Hair follicle dermal papilla cell (primary cell): Measurements from ENCODE around the gene AGRN. TPM values are rescaled to one million over a fixed set of nuclear protein-coding genes. Genes with fewer than 3 reads are reported as not detected.

Experiments used
- small RNA-seq: library from RNA; depleted of rRNA; stranded (forward); fragments of <200 nt; gene quantifications from one replicate; pipeline ENCODE3, GENCODE V24; 2012
- total RNA-seq: library from RNA; depleted of rRNA; stranded (reverse); fragments of >200 nt; gene quantifications from 2 replicates; pipeline ENCODE4 v1.2.3, GENCODE V29; 2012

Gene AGRN
- 35.6 and 51.6 TPM in 2 replicates for total RNA-seq

DNA sequence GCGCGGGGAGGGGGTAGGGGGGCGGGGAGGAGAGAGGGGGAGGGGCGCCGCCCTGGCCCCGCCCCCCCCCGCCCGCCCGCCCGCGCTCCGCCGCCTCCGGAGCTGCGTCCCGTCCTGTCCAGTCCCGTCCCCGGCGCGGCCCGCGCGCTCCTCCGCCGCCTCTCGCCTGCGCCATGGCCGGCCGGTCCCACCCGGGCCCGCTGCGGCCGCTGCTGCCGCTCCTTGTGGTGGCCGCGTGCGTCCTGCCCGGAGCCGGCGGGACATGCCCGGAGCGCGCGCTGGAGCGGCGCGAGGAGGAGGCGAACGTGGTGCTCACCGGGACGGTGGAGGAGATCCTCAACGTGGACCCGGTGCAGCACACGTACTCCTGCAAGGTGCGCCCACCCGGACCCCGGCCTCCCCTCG is at the start of gene AGRN:
AGRN (plus strand) TSS at position 121 of the 405 bp plus-strand sequence; CDS start at position 174, 53 bp downstream.

DNA sequence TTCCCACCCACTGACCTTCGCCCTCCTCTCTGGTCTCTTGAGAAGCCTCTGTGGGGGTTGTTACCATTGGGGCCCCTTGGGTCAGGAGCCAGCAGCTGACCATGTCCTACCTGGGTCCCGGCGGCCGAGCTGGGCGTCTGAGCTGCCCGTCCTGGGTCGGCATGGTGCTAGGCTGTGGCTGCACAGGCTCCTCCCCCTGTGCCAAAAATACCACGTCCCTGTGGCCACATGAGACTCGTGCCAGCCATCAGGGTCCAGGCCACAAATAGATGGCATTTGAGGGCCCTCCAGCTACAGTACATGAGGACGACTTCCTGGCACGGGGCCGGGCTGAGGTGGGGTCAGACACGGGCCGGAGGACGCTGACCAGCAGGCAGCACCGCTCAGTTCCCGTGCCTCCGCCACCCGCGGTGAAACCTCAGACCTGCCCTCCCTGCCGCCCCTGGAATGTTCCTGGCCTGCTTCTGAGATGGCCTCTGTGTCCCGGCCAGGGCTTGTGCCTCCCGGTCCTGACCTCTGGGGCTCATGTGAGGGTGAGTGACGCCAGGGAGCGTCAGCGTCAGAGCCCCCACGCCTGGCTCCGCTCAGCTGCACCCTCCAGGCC is 37.9 kb upstream of the AGRN start, which contains the start of gene PERM1:
PERM1 (minus strand) TSS at position 139 of the 604 bp plus-strand sequence. CDS start 1,064 bp downstream, outside the sequence.

DNA sequence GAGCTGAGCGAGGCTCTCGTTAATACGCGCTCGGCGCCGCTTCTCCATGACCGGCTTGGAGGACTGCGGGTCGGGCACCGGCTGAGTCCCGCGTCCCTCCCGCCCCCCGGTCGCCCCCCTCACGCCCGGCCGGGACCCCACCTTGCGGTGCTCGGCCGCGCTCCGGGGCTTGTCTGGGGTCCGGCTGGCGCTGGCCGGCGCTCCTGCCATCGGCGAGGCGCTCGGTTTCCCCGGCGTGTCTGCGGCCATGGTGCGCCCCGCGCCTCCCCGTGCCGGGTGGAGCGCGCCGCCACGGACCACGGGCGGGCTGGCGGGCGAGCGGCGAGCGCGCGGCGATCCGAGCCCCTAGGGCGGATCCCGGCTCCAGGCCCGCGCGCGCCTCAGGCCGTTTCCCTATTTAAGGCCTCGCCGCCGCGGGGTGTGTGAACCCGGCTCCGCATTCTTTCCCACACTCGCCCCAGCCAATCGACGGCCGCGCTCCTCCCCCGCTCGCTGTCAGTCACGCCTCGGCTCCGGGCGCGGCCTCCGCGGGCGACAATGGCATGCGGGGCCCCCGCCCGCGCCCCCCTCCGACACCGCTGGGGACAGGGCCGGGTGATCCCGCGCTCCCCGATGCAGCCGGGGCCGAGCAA is 20.1 kb upstream of the AGRN start, which contains the start of gene HES4:
HES4 (minus strand) TSS at position 373 of the 632 bp plus-strand sequence; CDS start at position 249, 124 bp downstream.

DNA sequence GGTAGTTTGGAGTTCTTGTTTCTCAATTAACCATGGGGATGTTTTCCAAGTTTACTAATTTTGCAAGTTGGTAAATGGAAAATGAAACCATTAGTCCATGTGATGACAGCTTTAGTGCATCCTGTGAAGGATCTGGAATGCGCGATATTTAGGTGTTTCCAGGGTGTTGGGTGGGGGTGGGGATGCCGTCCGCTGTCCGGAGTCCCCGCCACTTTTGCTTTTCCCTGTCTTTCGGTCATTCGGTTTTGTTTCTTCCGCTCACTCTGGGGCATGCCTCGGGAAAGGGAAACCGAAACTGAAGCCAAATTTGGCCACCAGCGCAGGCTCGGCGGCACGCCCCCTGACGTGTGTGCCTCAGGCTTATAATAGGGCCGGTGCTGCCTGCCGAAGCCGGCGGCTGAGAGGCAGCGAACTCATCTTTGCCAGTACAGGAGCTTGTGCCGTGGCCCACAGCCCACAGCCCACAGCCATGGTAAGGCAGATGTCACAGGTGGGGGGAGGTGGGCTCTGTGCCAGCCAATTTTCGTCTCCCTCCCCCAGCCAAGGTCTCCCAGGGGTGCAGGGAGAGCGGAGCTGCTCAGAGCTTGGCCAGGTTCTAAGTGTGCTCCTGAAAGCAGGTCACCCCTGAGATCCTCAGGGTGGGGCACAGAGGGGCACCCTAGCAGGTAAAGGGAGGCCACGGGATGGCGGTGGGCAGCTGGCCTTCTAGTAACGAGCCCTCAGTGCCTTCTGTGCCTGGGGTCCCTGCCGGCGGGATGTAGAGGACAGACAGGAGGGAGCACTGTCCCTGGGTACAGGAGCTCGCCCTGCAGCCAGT is 6.6 kb upstream of the AGRN start, which contains the start of gene ISG15:
ISG15 (plus strand) TSS at position 393 of the 817 bp plus-strand sequence; CDS start at position 470, 77 bp downstream.

DNA sequence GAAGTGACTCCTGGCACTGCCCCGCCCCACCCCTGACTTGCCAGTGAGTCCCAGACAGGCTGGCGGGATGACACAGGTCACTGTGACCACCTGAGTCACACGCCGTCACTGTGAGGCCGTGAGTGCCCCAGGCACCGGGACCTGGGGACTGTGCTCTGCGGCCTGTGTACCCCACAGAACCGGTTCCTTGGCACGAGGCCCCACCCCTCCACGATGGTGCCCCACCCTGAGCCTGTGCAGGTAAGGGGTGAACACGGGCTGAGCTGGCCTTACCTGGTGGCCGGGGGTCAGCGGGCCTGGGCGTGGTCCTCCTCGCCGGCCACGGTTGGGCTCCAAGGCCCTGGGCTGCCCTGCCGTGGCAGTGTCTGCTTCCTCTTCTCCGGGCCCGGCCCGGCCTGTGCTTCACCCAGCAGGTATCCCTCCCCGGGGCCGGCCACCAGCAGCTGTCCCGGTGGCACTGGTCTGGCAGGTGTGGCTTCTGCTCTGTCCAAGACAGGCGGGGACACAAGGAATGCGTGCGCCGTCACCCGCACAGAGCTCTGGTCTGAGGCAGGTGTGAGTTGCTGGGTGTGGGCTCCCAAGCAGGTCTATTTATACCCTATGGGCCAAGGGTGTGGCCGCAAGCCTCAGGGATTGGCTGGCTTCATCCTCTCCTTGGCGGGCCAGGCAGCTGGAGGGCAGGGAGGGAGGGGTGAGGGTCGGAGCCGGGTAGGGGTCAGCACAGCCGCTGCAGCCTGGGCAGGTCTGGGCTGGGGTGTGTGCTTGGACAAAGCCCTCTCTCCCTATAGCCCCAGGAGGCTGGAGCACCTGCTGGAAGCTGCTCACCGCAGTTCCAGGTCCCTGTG is 54.0 kb downstream of the AGRN start, which contains the start of gene RNF223:
RNF223 (minus strand) TSS at position 564 of the 845 bp plus-strand sequence. CDS start 1,740 bp downstream, outside the sequence.

Small RNA genes within 50 kb of the gene (small RNA-seq; reads per million reads assigned to genes)
- not detected for gene AL645608.3

Other genes with a start within 250 kb of the AGRN start
- gene SAMD11, start 96.2 kb upstream of the AGRN start, total RNA-seq: 1.1 and 1.8 TPM in 2 replicates
- 50.6 and 52.7 TPM in 2 replicates for gene NOC2L, start 60.9 kb upstream of the AGRN start, total RNA-seq
- gene KLHL17, start 59.5 kb upstream of the AGRN start, total RNA-seq: 6.3 and 7.3 TPM in 2 replicates
- gene PLEKHN1, start 53.6 kb upstream of the AGRN start, total RNA-seq: 0.49 and 0.65 TPM in 2 replicates
- gene PERM1, start 38.0 kb upstream of the AGRN start, total RNA-seq: not detected in 2 replicates
- gene HES4, start 20.0 kb upstream of the AGRN start, total RNA-seq: 0.49 and 1.3 TPM in 2 replicates
- gene ISG15, start 6.6 kb upstream of the AGRN start, total RNA-seq: 97.5 and 108 TPM in 2 replicates
- gene RNF223, start 54.2 kb downstream of the AGRN start, total RNA-seq: not detected in 2 replicates
- gene C1orf159, start 96.0 kb downstream of the AGRN start, total RNA-seq: 9.2 and 12.3 TPM in 2 replicates
- gene TTLL10, start 153.8 kb downstream of the AGRN start, total RNA-seq: not detected in 2 replicates
- gene TNFRSF18, start 186.5 kb downstream of the AGRN start, total RNA-seq: 0.16 TPM in 1 of 2 replicates, not detected in the other
- 0.24 TPM in 1 of 2 replicates, not detected in the other for gene TNFRSF4, start 194.0 kb downstream of the AGRN start, total RNA-seq
- 112 and 134 TPM in 2 replicates for gene SDF4, start 211.9 kb downstream of the AGRN start, total RNA-seq
- gene B3GALT6, start 212.1 kb downstream of the AGRN start, total RNA-seq: 34.0 and 34.9 TPM in 2 replicates
- gene C1QTNF12, start 226.6 kb downstream of the AGRN start, total RNA-seq: 0.36 and 1.1 TPM in 2 replicates